Endothelial cell of umbilical vein (primary cell): ENCODE results near the gene CEP78. TPM values are rescaled to one million over a fixed set of nuclear protein-coding genes. Genes with fewer than 3 reads are reported as not detected.

ENCODE experiments used
- BruUV-seq: library from RNA; stranded (reverse); fragments of 400-500 nt; replicated peaks from 2 replicates; lab custom pipeline; 2021; lab: Mats Ljungman, UMichigan
- CTCF ChIA-PET: fragments of 300-600, 350-600 bp; sonication (Branson Sonifier 250); formaldehyde crosslinking; loops from one replicate; lab custom pipeline; 2021; ENCODE audit warnings: antibody characterized with exemption, inconsistent platforms; lab: Charles Lee
- POLR2A ChIA-PET: fragments of 300-600, 350-600 bp; sonication (Branson Sonifier 250); formaldehyde crosslinking; loops from one replicate; lab custom pipeline; 2021; ENCODE audit warnings: antibody characterized with exemption, inconsistent platforms; lab: Charles Lee
- DNase-seq: peaks from one replicate; pipeline ENCODE4 v3.0.0-alpha.2; 2011; ENCODE audit warnings: low read depth, low spot score
- FAIRE-seq: peaks from 2 replicates; lab custom pipeline; 2011; peaks lifted over from hg19 to GRCh38; lab: Jason Lieb, UNC
- H2AFZ ChIP-seq: 2 replicates; pipeline ENCODE4 v1.6.0; 2012; ENCODE audit warnings: low read depth, low read length, control low read depth, inconsistent platforms
- H3K27ac ChIP-seq: 2 replicates; pipeline ENCODE4 v1.5.1; 2011; ENCODE audit warnings: low read depth, mild to moderate bottlenecking, control low read depth, low read length, moderate library complexity; ENCODE audit not compliant: insufficient read depth
- H3K27me3 ChIP-seq, 2 experiments: 2 replicates each; pipeline versions ENCODE4 v1.6.0 to v1.6.1; 2011; ENCODE audit warnings: low read length in 2 of 2, mixed read lengths in 1 of 2; ENCODE audit not compliant: control insufficient read depth in 2 of 2, insufficient read depth in 2 of 2
- H3K36me3 ChIP-seq, 2 experiments: 2 replicates in 1 of 2; 3 replicates in 1 of 2; pipeline ENCODE4 v1.5.1; 2011; ENCODE audit warnings: low read length in 2 of 2, mild to moderate bottlenecking in 1 of 2, moderate library complexity in 1 of 2; ENCODE audit not compliant: control insufficient read depth in 2 of 2, insufficient read depth in 2 of 2; ENCODE audit errors: extremely low read depth in 1 of 2
- H3K4me1 ChIP-seq: 3 replicates; pipeline ENCODE4 v1.5.1; 2011; ENCODE audit warnings: mild to moderate bottlenecking, low read length; ENCODE audit not compliant: control insufficient read depth, insufficient read depth; ENCODE audit errors: extremely low read depth
- H3K4me2 ChIP-seq: 2 replicates; pipeline ENCODE4 v1.6.1; 2011; ENCODE audit warnings: low read length, control low read depth, mixed read lengths; ENCODE audit not compliant: insufficient read depth
- H3K4me3 ChIP-seq, 3 experiments: fragments of 200-600 bp in 1 of 3; sonication (generic), shearing (Covaris generic) in 1 of 3; replicated peaks in 1 of 3; 2 replicates each; pipeline ENCODE4 v1.5.1; 2011 to 2016; ENCODE audit warnings: control low read depth in 3 of 3, low read length in 3 of 3, mild to moderate bottlenecking in 2 of 3, inconsistent platforms in 1 of 3, low read depth in 1 of 3, moderate library complexity in 1 of 3; ENCODE audit not compliant: insufficient read depth in 1 of 3
- H3K79me2 ChIP-seq: 2 replicates; pipeline ENCODE4 v1.6.0; 2012; ENCODE audit warnings: low read length, inconsistent platforms; ENCODE audit not compliant: control insufficient read depth, insufficient read depth
- H3K9ac ChIP-seq: replicated peaks from 2 replicates; pipeline ENCODE3; 2011; ENCODE audit warnings: low read length, control low read depth; ENCODE audit not compliant: insufficient read depth; ENCODE audit errors: extremely low read depth
- H3K9me1 ChIP-seq: replicated peaks from 3 replicates; pipeline ENCODE4 v1.6.0; 2011; ENCODE audit warnings: mild to moderate bottlenecking, low read length; ENCODE audit not compliant: control insufficient read depth, insufficient read depth; ENCODE audit errors: extremely low read depth
- H3K9me3 ChIP-seq: replicated peaks from 2 replicates; pipeline ENCODE4 v1.5.1; 2012; ENCODE audit warnings: low read length, inconsistent platforms; ENCODE audit not compliant: control insufficient read depth, insufficient read depth
- H4K20me1 ChIP-seq: replicated peaks from 2 replicates; pipeline ENCODE3; 2011; ENCODE audit warnings: mild to moderate bottlenecking, low read length; ENCODE audit not compliant: control insufficient read depth, insufficient read depth; ENCODE audit errors: extremely low read depth
- CTCF ChIP-seq, 2 donors: IDR thresholded peaks; 1 replicate in 1 of 2; 2 replicates in 1 of 2; pipeline ENCODE4 v1.5.1; 2011; ENCODE audit warnings: low read length in 2 of 2, mild to moderate bottlenecking in 2 of 2, moderate library complexity in 2 of 2, control low read depth in 1 of 2, inconsistent platforms in 1 of 2, low read depth in 1 of 2; ENCODE audit not compliant: insufficient read depth in 1 of 2; ENCODE audit errors: extremely low read depth in 1 of 2
- EZH2 ChIP-seq: IDR thresholded peaks from 2 replicates; pipeline ENCODE4 v1.6.1; 2012; ENCODE audit warnings: borderline replicate concordance, low read depth, mild to moderate bottlenecking, moderate library complexity, low read length, inconsistent platforms; ENCODE audit not compliant: severe bottlenecking
- FOS ChIP-seq: IDR thresholded peaks from 2 replicates; pipeline ENCODE4 v1.6.1; 2011; ENCODE audit warnings: mild to moderate bottlenecking, low read length, moderate library complexity, borderline replicate concordance; ENCODE audit not compliant: insufficient read depth
- GATA2 ChIP-seq: IDR thresholded peaks from 2 replicates; pipeline ENCODE4 v1.7.0; 2011; ENCODE audit warnings: low read depth, mild to moderate bottlenecking, moderate library complexity, mixed read lengths, low read length; ENCODE audit not compliant: insufficient read length, insufficient read depth
- JUN ChIP-seq: IDR thresholded peaks from 2 replicates; pipeline ENCODE4 v1.6.1; 2011; ENCODE audit warnings: borderline replicate concordance, low read depth; ENCODE audit not compliant: insufficient read length, insufficient read depth
- MAX ChIP-seq: IDR thresholded peaks from 2 replicates; pipeline ENCODE4 v1.6.1; 2011; ENCODE audit not compliant: insufficient read depth, insufficient read length
- MYC ChIP-seq: IDR thresholded peaks from one replicate; pipeline ENCODE4 v1.6.1; 2011; ENCODE audit warnings: mild to moderate bottlenecking, low read depth, low read length
- POLR2A ChIP-seq: IDR thresholded peaks from 2 replicates; pipeline ENCODE4 v1.6.1; 2012; ENCODE audit warnings: low read depth, mild to moderate bottlenecking, control low read depth, low read length
- POLR2AphosphoS5 ChIP-seq: IDR thresholded peaks from 2 replicates; pipeline ENCODE4 v1.6.1; 2012; ENCODE audit warnings: low read depth, mild to moderate bottlenecking, control low read depth, low read length, moderate library complexity; ENCODE audit not compliant: insufficient read depth
- dilution Hi-C: fragments of 300-500 bp; cut with MboI; formaldehyde crosslinking; loops from one replicate; pipeline ENCODE4 v1.15.0; 2019; ENCODE audit warnings: low sequenced_read_pairs; ENCODE audit not compliant: extremely low pct_ligation_motif_present
- intact Hi-C: fragments of 100-400 bp; cut with micrococcal nuclease; formaldehyde crosslinking; loops from one replicate; pipeline ENCODE4 v1.10.0; 2022
- polyA plus RNA-seq, 4 experiments: library from polyadenylated mRNA; depleted of rRNA in 3 of 4; stranded (reverse) in 3 of 4; unstranded in 1 of 4; fragments of >200 nt; gene quantifications; 2 replicates each; pipeline versions ENCODE4 v1.2.1 to v1.2.3, GENCODE V29; 2011 to 2012; ENCODE audit warnings: missing spikeins in 1 of 4
- total RNA-seq: library from RNA; stranded (reverse); gene quantifications from 2 replicates; pipeline ENCODE4 v1.2.3, GENCODE V29; 2021

The CEP78 gene
- total and polyA plus RNA-seq, 2 donors (not counting 3 experiments of a cell fraction or from before 2014, with no cell fraction given), result 6.5 to 35.9 TPM

- no peak overlapping the region for H3K4me2 ChIP-seq
- no peak overlapping the region for H2AFZ ChIP-seq
- H3K9ac ChIP-seq, result no peak overlapping the region
- dilution Hi-C loops, result no loop called here
- no TSS peak for BruUV-seq
- no peaks in the 10 kb centered on the region for H3K27me3 ChIP-seq
- H3K27ac ChIP-seq, result no peak overlapping the region
- DNase-seq, result no peak
- H3K9me3 ChIP-seq, result no peaks in the 10 kb centered on the region
- FAIRE-seq, result no peak
- intact Hi-C loops, result no loop called here
- ChIA-PET POLR2A (no interaction called here), CTCF (no interaction called here)
- H3K4me1 ChIP-seq, result no peaks in the 10 kb centered on the region
- H3K9me1 ChIP-seq, result no peaks in the 10 kb centered on the region
- H3K36me3 ChIP-seq, result no peaks in the 10 kb centered on the region
- no peaks in the 10 kb centered on the region for H3K79me2 ChIP-seq
- H3K4me3 ChIP-seq, result no peak overlapping the region
- H4K20me1 ChIP-seq, result no peaks in the 10 kb centered on the region
- TF ChIP-seq MAX (no peak), FOS (no peak)
These were observed 16.7 kb downstream of the CEP78 start for GRCh38 chr9:78252616-78253015.

- no peaks in the 10 kb centered on the region for H3K79me2 ChIP-seq
- ChIA-PET POLR2A (no interaction called here), CTCF (interaction anchor here (1.1 kb wide), 1 partner anchor 123 kb away, joined by 3 read pairs; no protein-coding TSS in a partner anchor)
- no peak overlapping the region for H3K4me3 ChIP-seq
- H2AFZ ChIP-seq, result no peak overlapping the region
- no peaks in the 10 kb centered on the region for H3K9me3 ChIP-seq
- H3K4me1 ChIP-seq, result no peaks in the 10 kb centered on the region
- no peaks in the 10 kb centered on the region for H3K27me3 ChIP-seq
- H3K9ac ChIP-seq, result no peak overlapping the region
- H3K4me2 ChIP-seq, result no peak overlapping the region
- dilution Hi-C loops, result no loop called here
- H3K27ac ChIP-seq, result no peak overlapping the region
- no peak for FAIRE-seq
- no peak for DNase-seq
- no peaks in the 10 kb centered on the region for H3K9me1 ChIP-seq
- BruUV-seq, result no TSS peak
- H3K36me3 ChIP-seq, result no peaks in the 10 kb centered on the region
- TF ChIP-seq MYC (no peak), MAX (no peak), POLR2A (no peak), FOS (no peak), CTCF (IDR thresholded peaks at IDR 0.05; ENCODE audit: extremely low read depth in 1 of 2, insufficient read depth in 1 of 2, low read depth in 1 of 2, low read length in 2 of 2) (no peak), EZH2 (no peak), JUN (no peak), GATA2 (no peak), POLR2AphosphoS5 (no peak)
- no peaks in the 10 kb centered on the region for H4K20me1 ChIP-seq
- intact Hi-C loops, result no loop called here
These were observed 17.4 kb downstream of the CEP78 start for GRCh38 chr9:78253285-78253684.
